Astrocyte of the spinal cord (primary cell): ENCODE results near the gene PET100.

Source experiments
- DNase-seq: peaks from one replicate; pipeline ENCODE4 v3.0.0; 2011; ENCODE audit warnings: low read depth, low spot score
- H3K4me3 ChIP-seq: 2 replicates; pipeline ENCODE4 v1.5.1; 2011; ENCODE audit warnings: low read depth, mild to moderate bottlenecking, low read length, moderate library complexity
- CTCF ChIP-seq: IDR thresholded peaks from 2 replicates; pipeline ENCODE4 v1.5.1; 2012; ENCODE audit warnings: low read depth, mild to moderate bottlenecking, low read length, inconsistent platforms
- in situ Hi-C: cut with HindIII; loops from 2 replicates; pipeline ENCODE4 v1.10.0; 2017; ENCODE audit warnings: low sequenced_read_pairs

PET100 gene

GRCh38 chr19:7633698-7634097, 4.1 kb downstream of the PET100 start, which contains the start of gene PCP2:
TSS of gene PCP2 (minus strand) at chr19:7633719. CDS start at chr19:7633457, 262 bp downstream.
- DNase-seq = no peak
- TF ChIP-seq CTCF = no peak
- H3K4me3 ChIP-seq = no peak within 1 kb of the TSS
- in situ Hi-C loops = no loop called here

- no peak for TF ChIP-seq CTCF
- in situ Hi-C loops = no loop called here
- H3K4me3 ChIP-seq = no peak overlapping the region
- DNase-seq = no peak
Measured at GRCh38 chr19:7635670-7636069, 6.1 kb downstream of the PET100 start.

GRCh38 chr19:7636317-7636690, 6.7 kb downstream of the PET100 start:
- peak overlapping the region; percentile 18 for H3K4me3 ChIP-seq
- in situ Hi-C loops = no loop called here
- DNase-seq = no peak
- no peak for TF ChIP-seq CTCF

GRCh38 chr19:7636691-7637373, 7.2 kb downstream of the PET100 start, which contains the start of gene STXBP2:
TSS of gene STXBP2 (plus strand) at chr19:7637110. CDS start at chr19:7637150, 40 bp downstream.
- in situ Hi-C loops = no loop called here
- H3K4me3 ChIP-seq = peak within 1 kb of the TSS; percentile 29
- no peak for DNase-seq
- TF ChIP-seq CTCF = no peak

GRCh38 chr19:7637374-7638256, 8.0 kb downstream of the PET100 start:
- peak overlapping the region; percentile 29 for H3K4me3 ChIP-seq
- no peak for TF ChIP-seq CTCF
- no peak for DNase-seq
- in situ Hi-C loops = no loop called here

GRCh38 chr19:7638802-7639465, 9.3 kb downstream of the PET100 start:
- in situ Hi-C loops = no loop called here
- DNase-seq = no peak
- no peak for TF ChIP-seq CTCF
- H3K4me3 ChIP-seq = no peak overlapping the region
